Measurements from ENCODE around the gene PPP6R2.

Gene PPP6R2

GRCh38 chr22:50473855-50474671 lies 130.9 kb downstream of the PPP6R2 start:
- no peak for DNase-seq

GRCh38 chr22:50474710-50475651 lies 131.9 kb downstream of the PPP6R2 start, which contains the start of gene SBF1:
Gene SBF1 (minus strand): TSS chr22:50475035. CDS start chr22:50474840, 195 bp downstream.
- DNase-seq: peak; percentile 37

- DNase-seq: no peak
Observed at GRCh38 chr22:50475652-50476002, 132.5 kb downstream of the PPP6R2 start.

DNA sequence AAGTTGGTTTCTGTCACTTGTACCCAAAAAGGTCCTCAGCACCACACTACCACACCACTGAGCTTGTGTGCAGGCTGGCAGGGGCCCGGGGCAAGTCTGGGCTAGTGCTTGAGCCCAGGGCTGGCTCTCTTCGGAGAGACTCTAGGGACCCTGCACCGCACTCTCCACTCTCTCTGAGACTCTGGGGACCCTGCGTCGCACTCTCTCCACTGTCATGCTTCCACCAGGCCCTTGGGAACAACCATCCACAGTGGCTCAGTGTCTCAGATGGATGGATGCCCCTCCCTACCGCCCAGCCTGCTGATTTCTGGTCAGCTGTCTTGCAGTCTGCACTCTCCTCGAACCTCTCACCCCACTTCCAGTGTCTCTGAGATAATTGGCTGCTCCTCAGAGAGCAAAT lies 133.7 kb downstream of the PPP6R2 start:
- DNase-seq: no peak

- no peak for DNase-seq
Observed at GRCh38 chr22:50477923-50478322, 134.8 kb downstream of the PPP6R2 start.

- DNase-seq: no peak
Observed at GRCh38 chr22:50479721-50480120, 136.6 kb downstream of the PPP6R2 start.

- DNase-seq: no peak
Observed at GRCh38 chr22:50481045-50481439, 137.9 kb downstream of the PPP6R2 start.

- no peak for DNase-seq
Observed at GRCh38 chr22:50481440-50482106, 138.4 kb downstream of the PPP6R2 start, which contains the start of gene ADM2. Gene ADM2 (plus strand): TSS chr22:50481543. CDS start chr22:50481848, 305 bp downstream.

- DNase-seq: no peak
Observed at GRCh38 chr22:50482107-50483074, 139.3 kb downstream of the PPP6R2 start.

GRCh38 chr22:50483106-50483505 lies 140.0 kb downstream of the PPP6R2 start:
- no peak for DNase-seq

DNA sequence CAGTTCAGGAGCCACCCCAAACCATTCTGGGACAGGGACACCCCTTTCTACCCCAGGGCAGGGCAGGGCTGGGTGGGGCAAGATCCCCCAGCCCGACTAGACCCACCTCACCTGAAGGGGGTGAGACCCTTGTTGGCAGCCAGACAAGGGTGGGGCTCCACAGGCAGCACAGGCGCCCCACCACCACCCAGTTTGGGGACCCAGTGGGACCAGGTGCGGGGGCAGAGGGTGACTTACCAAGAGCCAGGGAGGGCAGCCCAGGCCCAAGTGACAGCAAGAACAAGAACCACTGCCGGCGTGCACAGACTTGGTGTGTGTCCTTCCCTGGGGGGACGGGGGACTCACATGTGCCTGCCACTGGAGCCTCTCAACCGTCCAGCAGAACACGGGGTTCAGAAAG lies 140.4 kb downstream of the PPP6R2 start:
- no peak for DNase-seq

GRCh38 chr22:50483977-50484853 lies 141.1 kb downstream of the PPP6R2 start:
- DNase-seq: no peak

GRCh38 chr22:50485221-50486131 lies 142.3 kb downstream of the PPP6R2 start:
- no peak for DNase-seq

- no peak for DNase-seq
Observed at GRCh38 chr22:50486561-50487289, 143.6 kb downstream of the PPP6R2 start, which contains the start of gene MIOX. Gene MIOX (plus strand): TSS chr22:50486859. CDS start chr22:50486898, 39 bp downstream.

GRCh38 chr22:50487290-50488005 lies 144.3 kb downstream of the PPP6R2 start:
- DNase-seq: no peak

DNA sequence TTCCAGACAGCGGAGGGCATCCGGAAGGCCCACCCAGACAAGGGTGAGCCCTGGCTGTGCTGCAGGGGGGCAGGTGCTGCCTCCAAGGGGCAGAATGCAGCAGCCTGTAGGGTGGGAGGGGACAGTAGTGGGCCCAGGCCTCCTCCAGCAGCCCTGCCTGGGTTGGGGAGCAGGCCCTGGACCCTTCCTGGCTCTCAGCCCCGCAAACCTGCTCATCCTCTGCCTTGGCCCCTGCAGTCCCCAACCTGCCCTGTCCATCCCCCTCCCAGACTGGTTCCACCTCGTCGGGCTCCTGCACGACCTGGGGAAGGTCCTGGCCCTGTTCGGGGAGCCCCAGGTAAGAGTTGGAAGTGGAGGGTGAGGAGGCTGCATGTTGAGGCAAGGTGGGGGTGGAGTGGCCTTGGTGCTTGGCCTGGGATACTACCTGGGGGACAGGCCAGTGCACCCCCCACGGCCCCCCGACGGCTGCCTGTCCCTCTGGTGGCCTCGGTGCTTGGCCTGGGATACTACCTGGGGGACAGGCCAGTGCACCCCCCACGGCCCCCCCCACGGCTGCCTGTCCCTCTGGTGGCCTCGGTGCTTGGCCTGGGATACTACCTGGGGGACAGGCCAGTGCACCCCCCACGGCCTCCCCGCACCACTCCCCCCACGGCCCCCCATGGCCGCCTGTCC lies 145.0 kb downstream of the PPP6R2 start:
- no peak for DNase-seq

GRCh38 chr22:50488886-50489285 lies 145.8 kb downstream of the PPP6R2 start:
- DNase-seq: no peak

Data from GF-D8 (cell line).